ENCODE results near the gene CPT2. TPM values are rescaled to one million over a fixed set of nuclear protein-coding genes. Genes with fewer than 3 reads are reported as not detected.

CPT2 gene
- total and polyA plus RNA-seq, 9 of the 15 experiments (the other 6 are each of a cell fraction or from before 2014, with no cell fraction given): 7.6 to 25.1 (median 16.8) TPM

DNA sequence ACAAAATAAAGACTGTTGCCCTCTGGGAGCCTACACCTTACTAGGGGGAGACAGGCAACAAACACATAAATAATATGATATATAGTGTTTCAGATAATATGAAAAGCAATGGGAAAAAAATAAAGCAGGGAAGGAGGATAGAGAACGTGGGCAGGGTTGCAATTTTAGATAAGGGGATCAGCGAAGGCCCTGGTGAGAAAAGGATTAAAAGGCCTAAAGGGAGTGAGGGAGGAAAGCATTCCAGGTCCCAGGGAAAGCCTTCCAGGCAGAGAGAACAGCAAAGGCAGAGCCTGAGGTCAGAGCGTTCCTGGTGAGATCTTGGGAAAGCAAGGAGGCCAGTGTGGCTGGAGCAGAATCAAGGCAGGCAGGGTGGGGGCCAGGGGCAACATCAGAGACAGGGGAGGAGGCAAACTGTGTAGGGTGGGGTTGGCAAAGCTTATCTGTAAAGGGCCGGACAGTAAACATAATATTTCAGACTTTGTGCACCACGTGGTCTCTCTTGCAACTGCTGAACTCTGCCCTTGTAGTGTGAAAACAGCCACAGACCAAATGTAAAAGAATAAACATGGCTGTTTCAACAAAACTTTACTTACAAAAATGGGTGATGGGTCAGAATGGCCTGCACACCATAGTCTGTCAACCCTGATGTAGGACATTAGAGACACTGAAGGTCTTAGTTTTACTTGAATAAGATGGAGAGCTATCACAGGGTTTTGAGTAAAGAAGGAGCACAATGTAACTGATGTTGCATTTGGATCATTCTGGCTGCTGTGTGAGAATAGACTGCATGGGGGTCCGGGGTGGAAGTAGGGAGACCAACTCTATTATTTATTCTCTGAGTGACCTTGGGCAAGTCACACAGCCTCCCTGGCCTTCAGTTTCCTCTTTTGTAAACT lies 13.3 kb upstream of the CPT2 start (continued):
- no peak for TF ChIP-seq BRF2 (IDR thresholded peaks at IDR 0.05; ENCODE audit: borderline replicate concordance, insufficient read depth, insufficient read length)
- TF ChIP-seq RAD51 (IDR thresholded peaks at IDR 0.05; ENCODE audit: borderline replicate concordance, low read depth): peak; percentile 90
- no peak for TF ChIP-seq ZNF57 (CRISPR knock-in tag; IDR thresholded peaks at IDR 0.05)
- TF ChIP-seq, protein P1, sequence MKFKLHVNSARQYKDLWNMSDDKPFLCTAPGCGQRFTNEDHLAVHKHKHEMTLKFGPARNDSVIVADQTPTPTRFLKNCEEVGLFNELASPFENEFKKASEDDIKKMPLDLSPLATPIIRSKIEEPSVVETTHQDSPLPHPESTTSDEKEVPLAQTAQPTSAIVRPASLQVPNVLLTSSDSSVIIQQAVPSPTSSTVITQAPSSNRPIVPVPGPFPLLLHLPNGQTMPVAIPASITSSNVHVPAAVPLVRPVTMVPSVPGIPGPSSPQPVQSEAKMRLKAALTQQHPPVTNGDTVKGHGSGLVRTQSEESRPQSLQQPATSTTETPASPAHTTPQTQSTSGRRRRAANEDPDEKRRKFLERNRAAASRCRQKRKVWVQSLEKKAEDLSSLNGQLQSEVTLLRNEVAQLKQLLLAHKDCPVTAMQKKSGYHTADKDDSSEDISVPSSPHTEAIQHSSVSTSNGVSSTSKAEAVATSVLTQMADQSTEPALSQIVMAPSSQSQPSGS (CRISPR knock-in tag; IDR thresholded peaks at IDR 0.05): no peak
- no peak for TF ChIP-seq ZNF239 (CRISPR knock-in tag; IDR thresholded peaks at IDR 0.05)
- TF ChIP-seq CBX2 (IDR thresholded peaks at IDR 0.05; ENCODE audit: insufficient read depth, low read length, poor library complexity, severe bottlenecking): no peak
- no peak for TF ChIP-seq CREM (IDR thresholded peaks at IDR 0.05; ENCODE audit: low read depth)
- TF ChIP-seq POLR2B (IDR thresholded peaks at IDR 0.05; ENCODE audit: low read depth, partially characterized antibody): no peak
- TF ChIP-seq RUNX1 (IDR thresholded peaks at IDR 0.05; ENCODE audit: low read depth): no peak
- peak; percentile 84 for TF ChIP-seq CBFA2T3 (IDR thresholded peaks at IDR 0.05)
- no peak for TF ChIP-seq MECOM (CRISPR knock-in tag; IDR thresholded peaks at IDR 0.05)
- TF ChIP-seq, protein P2, sequence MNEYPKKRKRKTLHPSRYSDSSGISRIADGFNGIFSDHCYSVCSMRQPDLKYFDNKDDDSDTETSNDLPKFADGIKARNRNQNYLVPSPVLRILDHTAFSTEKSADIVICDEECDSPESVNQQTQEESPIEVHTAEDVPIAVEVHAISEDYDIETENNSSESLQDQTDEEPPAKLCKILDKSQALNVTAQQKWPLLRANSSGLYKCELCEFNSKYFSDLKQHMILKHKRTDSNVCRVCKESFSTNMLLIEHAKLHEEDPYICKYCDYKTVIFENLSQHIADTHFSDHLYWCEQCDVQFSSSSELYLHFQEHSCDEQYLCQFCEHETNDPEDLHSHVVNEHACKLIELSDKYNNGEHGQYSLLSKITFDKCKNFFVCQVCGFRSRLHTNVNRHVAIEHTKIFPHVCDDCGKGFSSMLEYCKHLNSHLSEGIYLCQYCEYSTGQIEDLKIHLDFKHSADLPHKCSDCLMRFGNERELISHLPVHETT (CRISPR knock-in tag; conservative IDR thresholded peaks at IDR 0.05 in 1 of 2, IDR thresholded peaks at IDR 0.05 in 1 of 2): no peak; a peak in 1 of 4 replicates
- TF ChIP-seq, protein P3, sequence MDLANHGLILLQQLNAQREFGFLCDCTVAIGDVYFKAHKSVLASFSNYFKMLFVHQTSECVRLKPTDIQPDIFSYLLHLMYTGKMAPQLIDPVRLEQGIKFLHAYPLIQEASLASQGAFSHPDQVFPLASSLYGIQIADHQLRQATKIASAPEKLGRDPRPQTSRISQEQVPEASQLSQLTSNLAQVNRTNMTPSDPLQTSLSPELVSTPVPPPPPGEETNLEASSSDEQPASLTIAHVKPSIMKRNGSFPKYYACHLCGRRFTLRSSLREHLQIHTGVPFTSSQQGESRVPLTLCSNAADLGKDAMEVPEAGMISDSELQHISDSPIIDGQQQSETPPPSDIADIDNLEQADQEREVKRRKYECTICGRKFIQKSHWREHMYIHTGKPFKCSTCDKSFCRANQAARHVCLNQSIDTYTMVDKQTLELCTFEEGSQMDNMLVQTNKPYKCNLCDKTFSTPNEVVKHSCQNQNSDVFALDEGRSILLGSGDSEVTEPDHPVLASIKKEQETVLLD (IDR thresholded peaks at IDR 0.05): peak; percentile 22; the same call in 1 of the 2 replicates
- TF ChIP-seq, protein P4, sequence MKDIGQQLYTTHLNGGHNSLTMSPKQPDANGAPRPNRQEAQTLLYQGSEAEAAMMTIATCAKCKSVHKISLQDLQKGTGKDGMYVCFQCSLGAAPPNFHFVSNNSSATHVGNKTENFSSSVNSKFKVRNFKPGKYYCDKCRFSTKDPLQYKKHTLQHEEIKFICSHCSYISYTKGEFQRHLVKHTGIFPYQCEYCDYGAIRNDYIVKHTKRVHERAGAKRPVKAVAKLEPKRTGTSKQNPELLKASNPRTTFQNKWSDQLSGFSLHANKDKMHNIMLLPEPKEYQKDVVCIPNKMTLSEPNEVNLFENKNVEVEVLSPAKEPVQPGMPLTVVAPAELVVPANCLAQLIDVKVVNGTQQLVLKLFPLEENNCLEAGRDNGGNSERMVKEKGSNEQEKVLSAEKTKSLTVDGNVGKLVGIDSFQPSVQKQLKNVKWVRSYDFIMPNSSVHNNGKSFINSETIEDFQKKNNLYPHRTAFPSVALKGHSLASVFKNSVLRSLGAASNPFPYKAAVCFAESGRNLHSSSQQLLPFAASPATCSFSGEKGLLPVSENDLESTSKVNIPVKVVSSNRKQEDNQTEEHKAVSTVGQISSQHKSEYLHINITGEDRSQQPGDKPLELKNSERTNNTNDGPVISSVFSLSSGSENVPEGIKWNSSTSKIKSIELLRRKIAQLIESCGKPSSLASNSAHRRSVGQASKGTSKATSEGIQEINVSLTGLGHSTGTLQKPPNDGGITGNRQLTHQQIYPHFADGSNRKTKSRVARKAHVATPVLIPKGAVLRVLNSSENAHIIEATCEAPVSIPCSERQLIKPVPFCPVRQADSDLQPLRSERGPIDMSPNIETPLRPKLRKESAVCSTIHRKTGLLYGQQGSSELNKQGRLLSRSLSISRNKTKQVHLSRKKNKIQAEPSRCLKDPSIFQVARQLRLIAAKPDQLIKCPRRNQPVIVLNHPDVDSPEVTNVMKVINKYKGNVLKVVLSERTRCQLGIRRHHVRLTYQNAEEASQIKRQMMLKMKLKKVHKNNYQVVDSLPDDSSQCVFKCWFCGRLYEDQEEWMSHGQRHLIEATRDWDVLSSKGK (CRISPR knock-in tag; IDR thresholded peaks at IDR 0.05): no peak
- TF ChIP-seq ATF7 (IDR thresholded peaks at IDR 0.05): 0 out of 2 replicates have a peak, but pooled peaks have one; percentile 26
- no peak; the same call in 1 of the 2 replicates for TF ChIP-seq SMAD4 (CRISPR knock-in tag; conservative IDR thresholded peaks at IDR 0.05)
- no peak for TF ChIP-seq ZNF140 (CRISPR knock-in tag; IDR thresholded peaks at IDR 0.05)
